Peyer's patch (tissue), 4 donors: ENCODE results near the gene MACROD2.

Experiments used
- CTCF ChIP-seq, 6 experiments: fragments of 450-650 bp in 4 of 6; fragments of 200-600 bp in 2 of 6; sonication (generic) in 1 of 6; IDR thresholded peaks; one replicate each; pipeline ENCODE4 v1.5.1; 2017 to 2019; ENCODE audit warnings: antibody characterized with exemption in 6 of 6, mild to moderate bottlenecking in 3 of 6, moderate library complexity in 1 of 6
- POLR2A ChIP-seq, 2 donors: fragments of 450-650 bp; IDR thresholded peaks; one replicate each; pipeline ENCODE4 v1.5.1; 2017; ENCODE audit warnings: antibody characterized with exemption in 2 of 2, mild to moderate bottlenecking in 2 of 2, moderate library complexity in 2 of 2

- TF ChIP-seq CTCF (IDR thresholded peaks at IDR 0.05) (no peak), POLR2A (IDR thresholded peaks at IDR 0.05) (no peak)
Measured at GRCh38 chr20:15542655-15543054, 1547.3 kb downstream of the MACROD2 start.
